NCI-H2029 (cell line): ENCODE measurements around the gene SHKBP1.
"Not testable (repeated sequence)": the region's sequence is repeated elsewhere in the genome, so short reads cannot be mapped to it uniquely, and the experiment has no call there.

Source experiments
- DNase-seq: peaks from one replicate; lab custom pipeline; 2025; lab: John Stamatoyannopoulos, UW

Gene SHKBP1

GRCh38 chr19:40585241-40585981 is 8.7 kb downstream of the SHKBP1 start:
- DNase-seq: peak; percentile 33

GRCh38 chr19:40585982-40586422 is 9.3 kb downstream of the SHKBP1 start:
- no peak for DNase-seq

DNA sequence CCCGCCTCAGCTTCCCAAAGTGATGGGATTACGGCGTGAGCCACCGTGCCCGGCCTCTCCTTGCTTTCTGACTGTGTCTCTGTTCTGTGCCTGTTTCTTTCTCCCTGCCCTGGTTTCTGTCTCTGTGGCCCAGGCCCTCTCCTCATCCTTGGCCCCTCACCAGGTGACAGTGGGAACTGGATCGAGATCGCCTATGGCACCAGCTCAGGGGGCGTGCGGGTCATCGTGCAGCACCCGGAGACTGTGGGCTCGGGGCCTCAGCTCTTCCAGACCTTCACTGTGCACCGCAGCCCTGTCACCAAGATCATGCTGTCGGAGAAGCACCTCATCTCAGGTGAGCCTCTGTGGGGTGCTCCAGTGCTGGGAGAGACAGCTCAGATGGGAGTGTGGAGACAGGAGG is 9.9 kb downstream of the SHKBP1 start:
- no peak for DNase-seq

DNA sequence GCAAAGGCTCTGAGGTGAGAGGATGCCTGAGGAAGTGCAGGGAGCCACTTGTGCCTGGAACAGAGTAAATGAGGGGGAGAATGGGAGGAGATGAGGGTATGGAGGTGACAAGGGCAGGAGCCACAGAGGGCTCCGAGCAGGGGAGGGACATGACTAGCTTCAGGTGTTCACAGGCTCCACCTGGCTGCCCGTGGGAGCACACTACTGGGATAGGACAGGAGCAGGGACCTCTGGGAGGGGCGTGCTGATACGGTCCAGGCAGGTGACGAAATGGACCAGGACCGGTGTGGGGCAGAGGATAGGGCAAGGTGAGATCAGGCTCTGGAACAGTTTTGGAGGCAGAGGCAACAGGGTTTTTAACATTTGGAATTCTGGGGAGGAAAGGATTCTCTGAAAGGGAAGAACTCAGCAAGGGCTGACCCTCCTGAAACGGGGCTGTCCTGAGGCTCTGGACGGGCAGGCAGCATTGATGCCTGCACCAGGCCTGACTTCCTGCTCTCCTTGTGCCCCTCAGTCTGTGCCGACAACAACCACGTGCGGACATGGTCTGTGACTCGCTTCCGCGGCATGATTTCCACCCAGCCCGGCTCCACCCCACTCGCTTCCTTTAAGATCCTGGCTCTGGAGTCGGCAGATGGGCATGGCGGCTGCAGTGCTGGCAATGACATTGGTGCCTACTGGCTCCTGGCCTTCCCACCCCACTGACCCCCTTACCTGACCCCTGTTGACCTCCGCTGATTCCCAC is 11.6 kb downstream of the SHKBP1 start:
- no peak for DNase-seq

GRCh38 chr19:40588926-40589569 is 12.4 kb downstream of the SHKBP1 start:
- DNase-seq: no peak

- no peak for DNase-seq
Measured at GRCh38 chr19:40589591-40590429, 13.1 kb downstream of the SHKBP1 start.

- no peak for DNase-seq
Measured at GRCh38 chr19:40590464-40591265, 14.0 kb downstream of the SHKBP1 start.

- not testable (repeated sequence) for DNase-seq
Measured at GRCh38 chr19:40591724-40592123, 15.1 kb downstream of the SHKBP1 start.

DNA sequence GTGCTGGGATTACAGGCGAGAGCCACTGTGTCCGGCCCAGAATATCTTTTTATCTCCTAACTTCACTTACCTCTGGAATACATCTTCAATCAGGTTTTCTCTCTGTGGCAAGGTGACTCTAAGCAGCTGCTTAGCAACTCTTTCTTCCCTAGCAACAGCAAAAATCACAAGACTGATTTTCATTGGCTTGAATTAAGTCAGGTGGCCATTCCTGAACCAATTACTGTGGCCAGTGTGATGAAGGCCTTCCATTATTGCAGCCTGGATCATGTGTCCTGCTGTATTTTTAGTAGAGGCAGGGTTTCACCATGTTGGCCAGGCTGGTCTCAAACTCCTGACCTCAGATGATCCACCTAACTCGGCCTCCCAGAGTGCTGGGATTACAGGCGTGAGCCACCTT is 15.5 kb downstream of the SHKBP1 start:
- peak; percentile 21 for DNase-seq

DNA sequence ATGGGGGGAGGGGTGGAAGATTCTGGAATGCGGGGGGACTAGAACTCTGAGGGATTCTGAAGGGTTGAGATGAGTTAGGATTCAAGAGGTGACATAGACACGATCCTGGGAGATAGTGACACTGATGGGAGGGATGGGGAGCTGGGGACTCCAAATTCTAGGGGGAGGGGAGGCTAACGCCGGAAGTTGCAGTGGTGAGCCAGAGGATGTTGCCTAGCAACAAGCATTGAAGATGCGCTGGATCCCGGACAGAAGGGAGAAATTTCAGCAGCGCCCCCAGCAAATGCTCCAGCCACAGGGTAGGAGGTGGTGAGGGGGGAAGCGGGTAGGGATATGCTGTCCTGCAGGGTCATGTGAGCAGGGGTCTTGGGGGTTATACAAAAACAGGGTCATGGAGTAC is 17.6 kb downstream of the SHKBP1 start:
- no peak for DNase-seq

DNA sequence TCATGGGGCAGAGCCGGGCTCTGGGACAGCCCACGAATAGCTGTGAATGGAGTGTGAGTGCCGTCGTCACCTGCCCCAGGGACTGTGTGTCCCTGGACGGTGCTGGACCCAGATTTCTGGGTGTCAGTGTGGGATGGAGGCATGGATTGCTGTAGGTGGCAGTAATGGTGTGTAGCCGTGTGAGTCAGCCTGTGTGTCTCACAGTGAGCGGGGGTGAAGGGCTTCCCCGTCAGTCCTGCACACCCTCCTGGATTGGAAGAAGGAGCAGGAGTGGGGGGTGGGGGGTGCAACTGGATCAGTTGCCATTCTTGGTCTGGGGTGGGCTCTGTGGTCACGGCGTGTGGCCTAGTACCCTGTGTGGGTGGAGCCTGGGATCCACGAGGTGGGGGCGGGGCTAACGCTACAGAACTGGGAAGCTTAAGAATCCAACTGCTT is 18.0 kb downstream of the SHKBP1 start:
- no peak for DNase-seq

GRCh38 chr19:40596608-40597328 is 20.1 kb downstream of the SHKBP1 start:
- no peak for DNase-seq

DNA sequence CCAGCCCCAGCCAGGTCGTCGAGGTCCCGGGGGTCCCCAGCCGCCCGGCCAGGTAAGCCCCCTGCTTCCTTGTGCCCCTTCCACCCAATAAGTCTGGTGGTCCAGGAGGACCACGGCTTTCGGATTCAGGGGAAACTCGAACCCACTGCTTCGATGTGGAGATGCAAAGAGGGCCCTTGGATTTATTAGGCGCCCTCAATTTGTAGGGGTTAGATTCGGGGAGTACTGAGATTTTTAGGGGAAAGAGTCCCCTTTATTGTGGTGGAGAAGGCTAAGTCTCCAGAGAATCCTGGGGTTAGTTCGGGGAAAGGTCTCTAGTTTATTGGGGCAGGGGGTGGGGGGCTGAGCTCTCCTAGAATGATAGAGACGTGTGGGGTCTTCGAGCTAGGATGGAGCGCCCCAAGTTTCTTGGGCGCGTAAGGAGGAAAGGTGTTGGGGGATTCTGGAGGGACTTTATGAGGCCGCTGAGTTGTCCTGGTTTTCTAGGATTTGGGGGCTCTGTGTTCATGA is 20.7 kb downstream of the SHKBP1 start:
- no peak for DNase-seq

- DNase-seq: peak; percentile 59
Measured at GRCh38 chr19:40598121-40598917, 21.6 kb downstream of the SHKBP1 start.

DNA sequence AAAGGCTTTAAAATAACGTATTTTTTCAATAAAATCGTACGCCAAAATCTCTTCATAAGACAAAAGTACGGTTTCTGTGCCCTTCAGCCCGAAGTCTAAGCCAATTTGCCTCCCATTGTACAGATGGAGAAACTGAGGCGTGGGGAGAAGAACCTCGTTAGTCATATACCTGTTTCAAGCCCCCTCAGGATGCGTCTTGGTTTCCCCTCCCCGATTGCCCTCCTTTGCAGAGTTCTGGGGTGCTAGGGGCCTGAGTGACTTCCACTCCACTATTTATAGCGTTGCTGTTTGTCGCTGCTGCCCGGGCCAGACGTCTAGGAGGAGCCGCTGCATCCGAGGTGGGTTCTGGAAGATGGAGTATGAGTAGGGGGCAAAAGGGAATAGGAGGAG is 22.2 kb downstream of the SHKBP1 start:
- no peak for DNase-seq

DNA sequence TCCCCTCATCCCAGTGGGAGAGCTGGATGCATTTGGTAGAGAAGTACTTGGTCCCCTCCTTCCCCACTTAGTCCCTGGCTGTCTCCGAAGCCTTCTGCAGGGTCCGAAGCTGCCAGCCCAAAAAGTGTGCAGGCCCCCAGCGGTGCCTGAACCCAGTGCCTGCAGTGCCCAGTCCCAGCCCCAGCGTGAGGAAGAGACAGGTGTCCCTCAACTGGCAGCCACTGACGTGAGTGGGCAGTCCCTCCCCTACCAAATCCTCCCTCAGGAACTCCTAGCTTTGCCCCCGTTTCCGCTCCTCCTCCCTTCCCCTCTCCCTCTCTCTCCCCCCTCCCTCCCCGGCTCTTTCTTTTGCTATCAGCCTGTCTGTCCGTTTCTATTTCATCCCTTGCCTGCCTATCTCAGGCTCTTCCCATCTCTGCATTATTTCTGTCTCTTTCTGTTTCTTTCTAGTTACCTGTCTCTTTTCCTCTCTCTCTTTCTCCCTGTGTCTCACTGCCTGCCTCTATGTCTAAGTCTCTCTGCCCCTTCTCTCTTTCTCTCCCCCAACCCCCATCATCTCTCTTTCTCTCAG is 22.7 kb downstream of the SHKBP1 start:
- DNase-seq: no peak

DNA sequence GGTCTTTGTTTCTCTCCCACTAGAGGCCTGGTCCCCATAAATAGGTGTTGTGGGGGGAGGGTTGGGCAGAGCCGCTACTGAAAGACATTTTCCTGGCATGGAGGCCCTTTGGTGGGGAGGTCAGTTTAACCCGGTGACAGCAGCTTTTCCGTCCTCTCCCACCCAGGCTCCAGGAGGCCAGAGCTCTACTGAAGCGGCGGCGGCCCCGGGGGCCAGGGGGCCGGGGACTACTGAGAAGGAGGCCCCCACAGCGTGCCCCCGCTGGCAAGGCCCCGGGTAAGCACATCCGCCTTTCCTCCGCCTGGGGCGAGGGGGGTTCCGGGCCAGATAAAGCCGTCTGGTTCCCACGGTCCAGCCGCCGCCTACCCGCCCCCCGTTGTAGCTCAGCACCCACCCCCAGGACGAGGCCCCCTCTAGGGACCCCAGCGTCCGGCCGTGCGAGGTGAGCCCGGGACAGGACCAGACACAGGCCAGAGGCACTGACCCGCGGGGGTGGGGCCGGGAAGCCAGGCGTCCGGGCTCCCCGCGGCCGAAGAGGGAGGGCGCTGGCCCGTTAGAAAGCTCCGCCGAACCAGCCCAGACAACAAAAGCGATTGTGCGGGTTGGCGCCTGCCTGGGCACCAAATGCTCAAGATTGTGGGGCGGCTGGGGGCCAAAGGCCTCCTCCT is 23.4 kb downstream of the SHKBP1 start:
- no peak for DNase-seq

DNA sequence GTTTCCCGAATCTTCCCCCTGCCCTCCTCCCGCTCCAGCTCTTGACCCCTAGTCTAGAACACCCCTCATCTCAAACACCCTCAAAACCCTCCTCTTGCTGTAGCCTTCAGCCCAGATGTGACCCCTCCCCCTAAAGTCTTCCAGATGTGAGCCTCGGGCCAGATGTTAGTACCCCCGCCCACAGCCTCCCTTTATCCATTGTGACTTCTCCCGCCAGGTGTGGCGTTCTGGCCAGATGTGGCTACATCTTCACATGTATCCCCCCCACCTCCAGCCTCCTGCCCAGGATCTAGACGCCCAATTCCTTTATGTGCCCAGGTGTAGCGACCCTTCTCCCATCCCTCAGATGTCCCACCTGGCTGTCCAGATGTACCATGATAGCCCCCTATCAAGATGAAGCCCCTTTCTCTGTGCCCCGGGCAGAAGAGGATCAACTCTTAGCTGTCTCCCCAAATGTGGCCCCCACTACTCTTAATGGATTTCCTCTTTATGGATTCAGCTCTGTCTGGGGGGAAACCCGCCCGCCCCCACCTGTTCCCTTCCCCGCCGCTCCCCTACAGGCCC is 24.0 kb downstream of the SHKBP1 start:
- DNase-seq: no peak
